ENCODE measurements around the gene PCYT1A.
"Not testable (repeated sequence)": the region's sequence is repeated elsewhere in the genome, so short reads cannot be mapped to it uniquely, and the experiment has no call there.

The PCYT1A gene

DNA sequence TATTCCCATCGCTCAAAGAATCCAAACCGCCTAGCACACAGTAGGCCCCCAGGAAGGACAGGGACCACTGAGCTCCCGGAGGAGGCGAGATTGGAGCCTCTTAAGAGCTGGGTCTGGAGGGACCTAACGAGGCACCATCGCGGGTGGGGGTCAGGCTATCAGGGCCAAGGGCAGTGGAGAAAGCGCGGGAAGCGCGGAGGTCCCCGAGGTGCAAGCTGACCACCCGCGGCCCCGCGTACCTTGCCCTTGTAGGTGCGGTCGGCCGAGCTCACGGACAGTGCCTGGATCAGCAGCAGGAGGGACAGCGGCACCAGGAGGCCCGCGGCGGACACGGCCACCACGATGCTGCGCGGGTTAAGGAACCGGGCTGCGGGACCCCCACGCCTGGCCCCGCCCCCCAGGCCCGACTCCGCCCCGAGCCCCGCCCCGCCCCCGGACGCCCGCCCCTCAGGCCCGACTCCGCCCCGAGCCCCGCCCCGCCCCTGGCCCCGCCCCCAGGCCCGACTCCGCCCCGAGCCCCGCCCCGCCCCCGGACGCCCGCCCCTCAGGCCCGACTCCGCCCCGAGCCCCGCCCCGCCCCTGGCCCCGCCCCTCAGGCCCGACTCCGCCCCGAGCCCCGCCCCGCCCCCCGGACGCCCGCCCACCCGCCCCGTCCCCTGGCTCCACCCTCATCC lies 80.2 kb downstream of the PCYT1A start:
- Mint-ChIP-seq H3K4me1 (ENCODE audit: low read depth) (peaks cover 51% of the 10 kb centered on the region), H3K9me3 (no peaks in the 10 kb centered on the region), H3K27ac (no peak overlapping the region), H3K4me3 (peak overlapping the region; percentile 59), H3K36me3 (ENCODE audit: low read depth) (no peaks in the 10 kb centered on the region), H3K27me3 (peaks cover 27% of the 10 kb centered on the region)
- intact Hi-C loops (cut with micrococcal nuclease): no loop called here

DNA sequence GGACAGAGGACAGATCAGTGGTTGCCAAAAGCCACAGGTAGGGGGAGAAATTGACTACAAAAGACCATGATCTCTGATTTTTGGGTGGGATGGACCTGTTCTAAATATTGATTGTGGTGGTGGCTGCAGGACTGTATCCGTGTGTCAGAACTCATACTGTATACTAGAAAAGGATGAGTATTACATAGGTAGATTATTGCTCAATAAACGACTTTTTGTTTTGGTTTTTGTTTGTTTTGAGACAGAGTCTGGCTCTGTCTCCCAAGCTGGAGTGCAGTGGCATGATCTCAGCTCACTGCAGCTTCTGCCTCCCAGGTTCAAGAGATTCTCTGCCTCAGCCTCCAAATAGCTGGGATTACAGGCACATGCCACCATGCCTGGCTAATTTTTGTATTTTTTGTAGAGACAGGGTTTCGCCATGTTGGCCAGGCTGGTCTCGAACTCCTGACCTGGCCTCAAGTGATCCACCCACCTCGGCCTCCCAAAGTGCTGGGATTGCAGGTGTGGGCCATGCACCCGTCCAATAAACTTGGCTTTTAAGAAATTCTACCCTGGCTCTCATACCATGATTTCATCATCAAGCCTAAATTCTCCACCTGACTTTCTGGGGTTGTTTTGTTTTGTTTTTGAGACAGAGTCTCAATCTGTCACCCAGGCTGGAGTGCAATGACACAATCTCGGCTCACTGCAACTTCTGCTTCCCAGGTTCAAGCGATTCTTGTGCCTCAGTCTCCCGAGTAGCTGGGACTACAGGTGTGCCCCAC lies 81.9 kb downstream of the PCYT1A start:
- H3K36me3 Mint-ChIP-seq (ENCODE audit: low read depth); H3K9me3 Mint-ChIP-seq; H3K4me3 Mint-ChIP-seq; intact Hi-C loops (cut with micrococcal nuclease); H3K27ac Mint-ChIP-seq: not testable (repeated sequence)
- H3K27me3 Mint-ChIP-seq: peaks cover 24% of the 10 kb centered on the region
- peaks cover 48% of the 10 kb centered on the region for H3K4me1 Mint-ChIP-seq (ENCODE audit: low read depth)

DNA sequence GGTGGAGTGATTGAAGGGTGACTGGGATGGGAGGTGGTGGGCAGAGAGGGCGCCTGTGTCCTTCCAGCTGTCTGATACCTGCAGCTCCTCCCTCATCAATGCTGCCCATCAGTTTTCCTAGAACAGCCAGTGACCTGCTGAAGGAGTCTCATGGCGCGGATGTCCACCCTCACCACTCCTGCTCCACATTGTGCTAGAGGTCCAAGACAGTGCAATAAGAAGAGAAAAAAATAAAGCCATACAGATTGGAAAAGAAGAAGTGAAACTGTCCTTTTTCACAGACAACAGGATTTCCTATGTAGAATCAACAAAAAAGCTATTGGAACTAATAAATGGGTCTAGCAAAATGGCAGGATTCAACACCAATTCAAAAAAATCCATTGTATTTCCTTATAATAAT lies 83.7 kb downstream of the PCYT1A start:
- intact Hi-C loops (cut with micrococcal nuclease): no loop called here
- Mint-ChIP-seq H3K4me1 (ENCODE audit: low read depth) (peaks cover 41% of the 10 kb centered on the region), H3K9me3 (no peaks in the 10 kb centered on the region), H3K4me3 (no peak overlapping the region), H3K36me3 (ENCODE audit: low read depth) (no peaks in the 10 kb centered on the region), H3K27me3 (peaks cover 15% of the 10 kb centered on the region), H3K27ac (peak overlapping the region; percentile 55)

DNA sequence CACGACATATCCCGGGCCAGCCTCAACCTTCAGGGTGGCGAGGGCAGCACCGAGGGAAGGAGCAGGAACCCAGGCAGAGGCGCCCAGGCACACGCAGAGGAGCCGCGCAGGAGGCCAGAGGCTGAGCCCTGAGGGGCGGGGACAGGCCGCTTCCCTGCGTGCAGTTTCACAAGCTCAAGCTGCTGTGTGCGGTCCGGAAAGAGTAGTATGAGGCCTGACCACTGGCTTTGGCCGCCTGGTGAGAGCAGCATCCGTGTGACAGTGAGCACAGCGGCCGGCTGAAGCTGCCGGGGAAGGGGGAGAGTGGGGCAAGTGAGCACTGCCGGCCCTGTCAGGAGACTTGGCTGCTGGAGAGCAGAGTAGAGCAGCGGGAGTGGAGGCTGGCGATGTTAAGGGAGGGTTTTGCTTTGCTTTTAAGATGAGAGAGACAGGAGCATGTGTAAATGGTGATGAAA lies 85.0 kb downstream of the PCYT1A start:
- Mint-ChIP-seq H3K9me3 (no peaks in the 10 kb centered on the region), H3K4me1 (ENCODE audit: low read depth) (peaks cover 30% of the 10 kb centered on the region), H3K27me3 (peaks cover 9% of the 10 kb centered on the region), H3K4me3 (peak overlapping the region; percentile 52), H3K27ac (peak overlapping the region; percentile 55), H3K36me3 (ENCODE audit: low read depth) (no peaks in the 10 kb centered on the region)
- intact Hi-C loops (cut with micrococcal nuclease): no loop called here

DNA sequence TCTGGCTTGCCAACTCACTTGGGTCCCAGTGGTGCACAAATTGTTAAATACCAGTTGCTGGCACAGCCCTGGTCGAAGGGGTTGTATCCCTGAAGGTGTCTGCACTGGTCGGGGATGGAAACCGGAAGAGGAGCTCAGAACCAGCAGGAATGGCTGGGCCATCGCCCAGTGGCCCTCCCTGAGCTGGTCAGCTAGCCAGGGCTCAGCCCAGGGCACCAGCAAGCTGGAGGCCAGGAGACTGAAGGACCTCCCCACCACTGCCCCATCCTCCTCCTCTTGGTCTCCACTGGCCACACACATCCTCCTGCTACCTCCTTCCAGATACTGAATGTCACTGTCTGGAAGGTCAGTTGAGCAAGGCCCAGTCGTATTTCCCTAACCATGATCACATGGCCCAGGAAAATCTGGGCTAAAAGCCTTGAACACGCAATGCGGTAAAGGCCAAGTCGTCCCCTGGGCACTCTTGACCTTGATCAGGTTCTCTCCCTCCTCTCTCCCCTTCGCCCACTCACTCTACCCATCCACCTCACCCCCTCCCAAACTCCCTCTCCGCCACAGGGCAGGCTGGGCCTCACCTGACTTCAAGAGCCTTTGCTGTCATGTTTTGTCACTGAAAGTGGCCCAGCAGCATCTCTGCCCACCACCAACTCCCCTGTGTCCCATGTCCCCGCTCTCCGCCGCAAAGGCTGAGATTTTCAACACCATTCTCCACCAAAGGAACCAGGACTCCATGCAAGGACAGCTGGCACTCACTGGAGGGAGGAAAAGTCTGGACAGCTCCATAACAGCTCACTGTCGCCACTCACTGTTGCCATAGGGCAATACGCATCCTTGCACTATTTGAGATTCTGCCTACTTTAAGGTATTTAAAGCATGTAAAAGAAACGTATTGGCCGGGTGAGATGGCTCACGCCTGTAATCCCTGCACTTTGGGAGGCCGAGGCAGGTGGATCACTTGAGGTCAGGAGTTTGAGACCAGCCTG lies 88.5 kb downstream of the PCYT1A start:
- H3K27me3 Mint-ChIP-seq: peaks cover 1% of the 10 kb centered on the region
- H3K4me1 Mint-ChIP-seq (ENCODE audit: low read depth): peaks cover 30% of the 10 kb centered on the region
- H3K36me3 Mint-ChIP-seq (ENCODE audit: low read depth): no peaks in the 10 kb centered on the region
- intact Hi-C loops (cut with micrococcal nuclease): no loop called here
- no peaks in the 10 kb centered on the region for H3K9me3 Mint-ChIP-seq
- H3K4me3 Mint-ChIP-seq: no peak overlapping the region
- H3K27ac Mint-ChIP-seq: no peak overlapping the region

DNA sequence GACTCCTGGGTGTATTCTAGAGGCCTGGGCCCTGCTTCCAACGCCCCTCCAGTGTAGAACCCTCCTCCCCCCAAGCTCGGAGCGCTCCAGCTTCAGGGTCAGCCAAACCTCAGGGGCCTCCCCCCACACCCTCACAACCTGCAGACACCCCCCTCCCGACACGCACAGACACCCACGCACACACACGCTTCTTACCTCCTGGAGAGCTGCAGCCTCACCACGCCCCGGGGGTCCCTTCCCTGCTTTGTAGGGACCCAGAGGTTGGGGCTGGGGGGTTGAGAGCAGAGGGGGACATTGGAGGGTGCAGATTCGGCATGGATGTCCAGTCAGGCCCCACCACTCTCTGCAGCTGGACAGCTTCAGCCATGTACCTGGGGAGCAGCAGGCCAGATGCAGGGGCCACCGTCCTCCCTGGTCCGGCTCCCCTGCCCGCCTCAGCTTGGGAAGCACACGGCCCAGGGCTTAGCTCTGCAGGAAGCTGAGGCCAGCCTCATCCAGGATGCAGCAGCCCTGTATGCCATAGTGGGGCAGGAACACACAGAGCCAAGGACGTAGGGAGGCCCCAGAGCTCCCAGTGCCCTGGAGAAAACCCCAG lies 89.3 kb downstream of the PCYT1A start:
- Mint-ChIP-seq H3K27me3 (no peaks in the 10 kb centered on the region), H3K9me3 (no peaks in the 10 kb centered on the region), H3K4me3 (no peak overlapping the region), H3K4me1 (ENCODE audit: low read depth) (peaks cover 30% of the 10 kb centered on the region), H3K36me3 (ENCODE audit: low read depth) (no peaks in the 10 kb centered on the region), H3K27ac (no peak overlapping the region)
- intact Hi-C loops (cut with micrococcal nuclease): no loop called here

DNA sequence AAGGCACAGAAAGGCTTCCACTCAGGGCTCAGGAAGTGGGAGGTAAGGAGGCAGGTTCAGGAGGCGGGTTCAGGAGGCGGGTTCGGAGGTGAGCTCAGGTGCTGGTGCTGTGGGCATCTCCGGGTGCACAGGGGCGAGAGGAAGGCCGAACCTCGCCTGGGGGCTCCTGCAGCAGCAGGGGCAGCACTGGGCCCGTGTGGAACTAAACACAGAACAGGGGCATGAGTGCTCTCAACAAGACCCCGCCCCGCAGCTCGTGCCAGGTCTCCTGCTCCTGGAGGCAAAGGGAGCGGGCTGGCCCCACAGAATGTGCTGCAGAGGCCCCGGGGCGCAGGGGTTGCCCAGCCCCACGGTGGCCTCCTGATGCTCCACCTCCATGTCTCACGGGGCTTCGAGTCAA lies 90.0 kb downstream of the PCYT1A start:
- no peaks in the 10 kb centered on the region for H3K36me3 Mint-ChIP-seq (ENCODE audit: low read depth)
- no peak overlapping the region for H3K27ac Mint-ChIP-seq
- H3K4me3 Mint-ChIP-seq: no peak overlapping the region
- H3K4me1 Mint-ChIP-seq (ENCODE audit: low read depth): peaks cover 30% of the 10 kb centered on the region
- intact Hi-C loops (cut with micrococcal nuclease): no loop called here
- H3K27me3 Mint-ChIP-seq: no peaks in the 10 kb centered on the region
- no peaks in the 10 kb centered on the region for H3K9me3 Mint-ChIP-seq

DNA sequence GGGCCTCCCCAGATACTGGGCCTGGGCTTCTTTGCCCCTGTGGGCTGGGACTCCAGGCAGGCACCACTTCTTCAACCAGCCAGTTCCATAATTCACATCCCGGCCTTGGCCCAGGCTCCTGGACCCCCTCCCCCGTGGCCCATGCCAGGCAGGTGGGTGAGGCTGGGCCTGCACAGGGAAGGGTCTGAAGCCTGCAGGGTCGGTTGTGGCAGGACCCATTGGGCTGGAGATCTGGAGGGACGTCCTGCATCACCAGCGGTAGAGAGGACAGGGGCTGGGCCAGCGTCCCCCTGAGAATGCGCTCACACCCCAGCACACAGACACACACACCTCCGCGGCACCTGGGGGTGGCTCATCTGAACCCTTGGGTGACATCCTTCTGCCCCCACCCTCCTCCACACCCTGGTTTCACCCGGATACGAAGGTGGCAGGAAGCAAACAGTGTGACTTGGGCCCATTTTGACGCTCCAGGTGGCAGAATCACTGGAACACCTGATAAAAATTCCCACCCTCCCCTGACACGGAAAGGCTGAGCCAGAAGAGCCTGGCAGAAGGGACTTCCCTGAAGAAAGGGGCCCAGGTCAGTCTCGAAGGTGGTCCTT lies 91.8 kb downstream of the PCYT1A start:
- H3K4me3 Mint-ChIP-seq: no peak overlapping the region
- H3K4me1 Mint-ChIP-seq (ENCODE audit: low read depth): peaks cover 41% of the 10 kb centered on the region
- H3K27me3 Mint-ChIP-seq: no peaks in the 10 kb centered on the region
- H3K9me3 Mint-ChIP-seq: no peaks in the 10 kb centered on the region
- H3K27ac Mint-ChIP-seq: peak overlapping the region; percentile 91
- no peaks in the 10 kb centered on the region for H3K36me3 Mint-ChIP-seq (ENCODE audit: low read depth)
- intact Hi-C loops (cut with micrococcal nuclease): loop anchor here (1.0 kb wide), 1 partner anchor 122 kb away; no protein-coding TSS in a partner anchor

DNA sequence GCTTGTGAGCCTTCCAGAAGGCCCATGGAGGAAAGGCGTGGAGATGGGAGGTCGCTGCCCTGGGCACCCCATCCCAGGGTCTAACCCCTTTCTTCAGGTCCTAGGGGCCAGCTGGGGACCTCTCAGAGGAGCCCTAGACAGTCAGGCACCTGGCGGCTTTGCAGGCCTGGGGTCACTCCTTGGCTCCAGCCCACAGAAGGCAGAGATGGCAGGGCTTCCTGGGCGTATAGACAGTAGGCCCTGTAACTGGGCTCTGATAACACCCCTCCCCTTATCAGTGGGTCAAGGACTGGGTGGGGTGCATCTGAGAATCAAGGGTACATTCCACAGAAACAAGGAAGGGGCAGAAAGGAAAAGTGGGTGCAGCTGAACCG lies 93.0 kb downstream of the PCYT1A start:
- Mint-ChIP-seq H3K27ac (peak overlapping the region; percentile 91), H3K4me3 (no peak overlapping the region), H3K4me1 (ENCODE audit: low read depth) (peaks cover 45% of the 10 kb centered on the region), H3K9me3 (no peaks in the 10 kb centered on the region), H3K36me3 (ENCODE audit: low read depth) (no peaks in the 10 kb centered on the region), H3K27me3 (no peaks in the 10 kb centered on the region)
- intact Hi-C loops (cut with micrococcal nuclease): no loop called here

DNA sequence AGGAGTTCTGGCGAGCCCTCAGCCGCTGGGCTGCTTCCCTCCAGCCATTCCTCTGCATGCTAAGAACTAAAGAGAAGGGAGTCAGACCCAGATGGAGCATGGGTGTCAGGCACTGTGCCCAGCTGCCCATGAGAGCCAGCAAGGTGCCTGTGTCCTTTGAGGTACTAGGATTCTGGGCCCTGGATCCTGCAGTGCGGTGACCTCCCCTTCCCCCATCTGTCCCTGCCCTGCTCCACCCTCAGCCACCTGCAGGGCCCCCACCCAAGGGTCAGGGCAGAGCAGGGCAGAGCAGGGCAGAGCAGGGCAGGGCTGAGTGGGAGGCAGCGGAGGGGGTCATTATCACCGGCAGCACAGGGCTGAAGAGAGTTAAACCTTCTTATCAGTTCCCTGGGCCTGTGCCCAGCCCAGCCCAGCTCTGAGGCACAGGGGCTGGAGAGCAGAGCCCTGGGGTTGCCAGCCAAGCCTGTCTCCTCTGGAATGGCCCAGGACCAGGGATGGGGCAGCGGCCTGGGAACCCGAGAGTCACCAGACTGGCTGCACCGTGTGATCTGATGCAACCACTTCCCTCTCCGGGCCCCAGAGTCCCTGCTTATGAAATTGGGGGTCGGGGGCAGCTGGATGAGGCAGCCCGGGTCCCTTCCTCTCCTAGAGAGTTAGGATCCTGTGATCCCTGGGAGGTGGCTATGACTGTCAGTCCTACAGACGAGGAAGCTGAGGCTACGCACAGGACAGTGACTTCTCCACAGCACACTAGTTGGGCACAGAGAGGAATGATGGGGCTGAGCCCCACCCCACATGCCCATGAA lies 93.6 kb downstream of the PCYT1A start:
- Mint-ChIP-seq H3K9me3 (no peaks in the 10 kb centered on the region), H3K27ac (peak overlapping the region; percentile 91), H3K4me1 (ENCODE audit: low read depth) (peaks cover 49% of the 10 kb centered on the region), H3K36me3 (ENCODE audit: low read depth) (no peaks in the 10 kb centered on the region), H3K27me3 (no peaks in the 10 kb centered on the region), H3K4me3 (no peak overlapping the region)
- intact Hi-C loops (cut with micrococcal nuclease): no loop called here

DNA sequence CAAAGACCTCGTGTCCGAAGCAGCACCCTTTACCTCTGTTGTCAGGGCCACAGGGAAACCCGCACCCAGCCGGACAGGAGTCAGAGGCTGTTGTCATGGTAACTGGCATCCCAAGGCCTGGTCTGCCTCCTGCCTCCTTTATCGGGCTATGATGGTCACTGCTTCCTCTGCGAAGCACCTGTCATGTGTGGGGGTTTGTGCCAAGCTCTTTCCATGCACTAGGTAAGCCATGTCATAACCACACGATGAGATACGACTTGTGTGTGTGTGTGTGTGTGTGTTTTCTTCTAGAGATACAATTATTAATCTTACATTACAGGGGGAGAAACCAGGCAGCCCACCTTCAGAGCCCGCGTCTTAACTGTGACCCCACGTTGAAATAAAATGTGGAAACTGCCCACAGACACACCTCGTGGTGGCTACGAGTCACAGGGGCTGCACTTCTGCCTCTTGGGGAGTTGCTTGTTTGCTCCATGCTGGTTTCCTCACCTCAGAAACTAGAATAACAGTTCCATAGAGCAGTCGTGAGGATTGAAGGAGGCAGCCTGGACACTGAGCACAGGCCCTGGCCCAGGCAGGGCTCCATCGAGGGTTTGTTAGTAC lies 94.3 kb downstream of the PCYT1A start:
- intact Hi-C loops (cut with micrococcal nuclease): no loop called here
- no peak overlapping the region for H3K4me3 Mint-ChIP-seq
- H3K4me1 Mint-ChIP-seq (ENCODE audit: low read depth): peaks cover 53% of the 10 kb centered on the region
- no peaks in the 10 kb centered on the region for H3K9me3 Mint-ChIP-seq
- H3K36me3 Mint-ChIP-seq (ENCODE audit: low read depth): no peaks in the 10 kb centered on the region
- no peaks in the 10 kb centered on the region for H3K27me3 Mint-ChIP-seq
- H3K27ac Mint-ChIP-seq: peak overlapping the region; percentile 91

DNA sequence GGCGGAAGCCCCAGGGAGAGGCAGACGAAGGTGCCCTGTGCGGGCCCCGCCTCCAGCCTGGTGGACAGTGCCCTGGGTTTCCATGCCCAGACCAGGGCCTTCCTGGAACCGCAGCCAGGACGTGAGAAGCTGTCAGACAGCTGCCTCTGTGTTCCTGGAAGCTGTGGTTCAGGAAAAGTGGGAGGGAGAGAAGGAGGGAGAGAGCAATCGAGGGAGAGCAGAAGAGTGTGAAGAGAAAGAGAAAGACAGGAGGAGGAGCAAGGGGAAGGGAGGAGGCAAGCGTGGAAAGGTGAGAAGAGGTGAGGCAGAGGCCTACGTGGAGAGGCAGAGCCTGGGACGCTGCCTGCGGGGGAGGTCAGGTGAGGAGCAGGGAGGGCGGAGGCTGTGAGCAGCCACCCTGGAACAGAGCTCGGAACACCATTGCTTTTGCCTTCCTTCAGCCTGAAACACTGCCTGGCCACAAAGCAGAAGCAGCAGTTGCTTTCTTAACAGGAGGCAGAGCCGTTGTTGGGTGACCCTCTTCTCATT lies 94.9 kb downstream of the PCYT1A start:
- Mint-ChIP-seq H3K4me3 (peak overlapping the region; percentile 18), H3K27me3 (no peaks in the 10 kb centered on the region), H3K4me1 (ENCODE audit: low read depth) (peaks cover 53% of the 10 kb centered on the region), H3K36me3 (ENCODE audit: low read depth) (no peaks in the 10 kb centered on the region), H3K27ac (peak overlapping the region; percentile 91), H3K9me3 (no peaks in the 10 kb centered on the region)
- intact Hi-C loops (cut with micrococcal nuclease): no loop called here

Measured in dendritic cell treated with granulocyte-macrophage colony-stimulating factor and Interleukin-4, amounts not matched to agents 40 ng/mL and 50 ng/mL, for 4 days (primary cell).